Stimulated activated CD8-positive, alpha-beta memory T cell treated with anti-CD3 and anti-CD28 coated beads, Interleukin-12 subunit alpha, Interleukin-12 subunit beta, amount 100 ng/mL, for 24 hours (primary cell): ENCODE measurements around the gene PLEKHJ1.

ENCODE experiments used
- DNase-seq: peaks from one replicate; pipeline ENCODE4 v3.0.0-alpha.2; 2020; ENCODE audit errors: extremely low read depth

Gene PLEKHJ1

DNA sequence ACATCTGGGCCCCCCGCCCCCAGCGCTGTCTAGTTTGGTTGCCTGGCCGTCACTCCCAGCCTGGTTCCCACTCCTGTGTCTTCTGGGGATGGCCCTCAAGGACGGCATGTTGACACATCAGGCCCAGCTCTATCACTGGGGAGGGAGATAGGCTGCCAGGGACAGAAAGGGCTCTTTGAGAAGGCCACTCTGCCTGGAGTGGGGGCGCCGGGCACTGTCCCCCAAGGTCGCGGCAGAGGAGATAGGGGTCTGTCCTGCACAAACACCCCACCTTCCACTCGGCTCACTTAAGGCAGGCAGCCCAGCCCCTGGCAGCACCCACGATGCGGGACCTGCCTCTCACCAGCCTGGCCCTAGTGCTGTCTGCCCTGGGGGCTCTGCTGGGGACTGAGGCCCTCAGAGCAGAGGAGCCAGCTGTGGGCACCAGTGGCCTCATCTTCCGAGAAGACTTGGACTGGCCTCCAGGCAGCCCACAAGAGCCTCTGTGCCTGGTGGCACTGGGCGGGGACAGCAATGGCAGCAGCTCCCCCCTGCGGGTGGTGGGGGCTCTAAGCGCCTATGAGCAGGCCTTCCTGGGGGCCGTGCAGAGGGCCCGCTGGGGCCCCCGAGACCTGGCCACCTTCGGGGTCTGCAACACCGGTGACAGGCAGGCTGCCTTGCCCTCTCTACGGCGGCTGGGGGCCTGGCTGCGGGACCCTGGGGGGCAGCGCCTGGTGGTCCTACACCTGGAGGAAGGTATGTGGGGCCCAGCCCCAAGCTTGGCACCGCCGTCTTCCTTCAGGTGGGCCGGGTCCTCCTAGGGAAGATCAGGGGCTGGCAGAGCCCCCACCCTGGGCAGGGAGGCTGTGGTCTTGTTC is 13.1 kb upstream of the PLEKHJ1 start, which contains the start of gene AMH:
Gene AMH, plus strand, starts transcription at position 314 of the 857 bp plus-strand sequence. Its CDS starts 10 bp downstream, at position 324.
- DNase-seq: no peak

DNA sequence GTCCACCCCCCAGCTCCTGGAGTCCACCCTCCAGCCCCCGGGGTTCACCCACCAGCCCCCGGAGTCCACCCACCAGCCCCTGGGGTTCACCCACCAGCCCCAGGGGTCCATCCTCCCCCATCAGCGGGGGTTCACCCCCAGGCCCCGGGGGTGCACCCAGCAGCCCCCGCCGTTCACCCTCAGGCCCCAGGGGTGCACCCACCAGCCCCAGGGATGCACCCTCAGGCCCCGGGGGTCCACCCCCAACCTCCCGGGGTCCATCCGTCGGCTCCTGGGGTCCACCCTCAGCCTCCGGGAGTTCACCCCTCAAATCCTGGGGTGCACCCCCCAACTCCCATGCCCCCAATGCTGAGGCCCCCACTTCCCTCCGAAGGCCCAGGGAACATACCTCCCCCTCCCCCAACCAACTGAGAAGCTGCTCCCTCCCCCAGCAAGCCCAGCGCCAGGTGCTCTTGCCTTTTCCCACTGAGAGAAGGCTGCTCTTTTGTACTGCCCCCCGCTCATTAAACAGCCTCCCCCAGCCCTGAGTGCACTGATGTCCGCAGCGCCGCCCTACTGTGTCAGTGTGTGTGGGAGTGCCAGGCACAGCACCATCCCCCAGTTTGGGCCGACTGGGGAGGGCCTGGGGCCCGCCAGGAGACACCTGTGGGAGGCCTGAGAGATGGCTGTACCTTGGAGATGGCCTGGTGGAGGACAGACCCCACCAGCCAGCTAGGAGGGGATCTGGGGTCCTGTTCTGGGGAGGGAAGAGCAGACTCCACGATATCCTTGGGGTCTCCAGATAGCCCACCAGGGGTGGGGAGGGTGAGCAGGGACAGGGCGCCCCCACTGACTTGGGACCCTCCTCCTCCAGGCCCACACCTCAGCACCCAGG is 12.2 kb upstream of the PLEKHJ1 start:
- no peak for DNase-seq

DNA sequence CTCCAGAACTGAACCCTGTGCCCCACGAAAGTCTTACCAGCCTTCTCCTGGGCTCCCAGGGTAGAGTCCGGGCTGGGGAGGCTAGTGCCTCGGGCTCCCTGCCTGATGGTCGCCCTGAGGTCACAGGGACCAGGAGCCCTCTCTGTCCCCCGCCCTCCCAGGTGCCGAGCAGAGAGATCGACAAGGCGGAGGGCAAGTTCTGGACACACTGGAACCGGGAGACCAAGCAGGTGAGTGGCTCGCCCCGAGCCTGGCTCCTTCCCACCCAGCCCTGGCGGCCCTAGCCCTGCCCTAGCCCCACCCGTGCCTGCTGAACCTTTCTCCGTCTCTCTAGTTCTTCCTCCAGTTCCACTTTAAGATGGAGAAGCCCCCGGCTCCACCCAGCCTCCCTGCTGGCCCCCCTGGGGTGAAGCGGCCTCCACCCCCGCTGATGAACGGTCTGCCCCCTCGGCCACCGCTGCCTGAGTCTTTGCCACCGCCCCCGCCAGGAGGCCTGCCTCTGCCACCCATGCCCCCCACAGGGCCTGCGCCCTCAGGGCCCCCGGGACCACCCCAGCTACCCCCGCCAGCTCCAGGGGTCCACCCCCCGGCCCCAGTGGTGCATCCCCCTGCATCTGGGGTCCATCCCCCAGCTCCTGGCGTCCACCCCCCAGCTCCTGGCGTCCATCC is 11.4 kb upstream of the PLEKHJ1 start:
- DNase-seq: no peak

DNA sequence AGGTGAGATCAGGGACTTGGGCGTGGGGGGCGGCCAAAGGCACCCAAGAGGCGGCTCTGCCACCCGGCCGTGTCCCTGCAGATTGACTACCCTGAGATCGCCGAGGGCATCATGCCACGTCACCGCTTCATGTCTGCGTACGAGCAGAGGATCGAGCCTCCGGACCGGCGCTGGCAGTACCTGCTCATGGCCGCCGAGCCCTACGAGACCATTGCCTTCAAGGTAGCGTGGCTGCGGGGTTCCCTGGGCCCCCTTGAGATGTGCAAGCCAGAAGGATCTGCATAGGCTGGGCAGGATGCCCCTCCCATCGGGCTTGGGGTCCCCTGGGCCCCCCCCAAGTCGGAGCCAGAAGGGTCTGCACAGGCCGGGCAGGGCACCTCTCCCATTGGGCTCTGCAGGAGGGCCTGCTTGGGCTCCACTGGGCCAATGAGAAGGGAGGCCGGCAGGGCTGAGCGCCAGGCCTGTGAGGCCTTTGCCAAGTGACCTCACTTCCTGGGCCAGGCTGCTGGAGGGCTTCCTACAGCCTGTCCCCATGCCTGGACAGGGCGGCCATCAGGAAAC is 10.8 kb upstream of the PLEKHJ1 start:
- no peak for DNase-seq

DNA sequence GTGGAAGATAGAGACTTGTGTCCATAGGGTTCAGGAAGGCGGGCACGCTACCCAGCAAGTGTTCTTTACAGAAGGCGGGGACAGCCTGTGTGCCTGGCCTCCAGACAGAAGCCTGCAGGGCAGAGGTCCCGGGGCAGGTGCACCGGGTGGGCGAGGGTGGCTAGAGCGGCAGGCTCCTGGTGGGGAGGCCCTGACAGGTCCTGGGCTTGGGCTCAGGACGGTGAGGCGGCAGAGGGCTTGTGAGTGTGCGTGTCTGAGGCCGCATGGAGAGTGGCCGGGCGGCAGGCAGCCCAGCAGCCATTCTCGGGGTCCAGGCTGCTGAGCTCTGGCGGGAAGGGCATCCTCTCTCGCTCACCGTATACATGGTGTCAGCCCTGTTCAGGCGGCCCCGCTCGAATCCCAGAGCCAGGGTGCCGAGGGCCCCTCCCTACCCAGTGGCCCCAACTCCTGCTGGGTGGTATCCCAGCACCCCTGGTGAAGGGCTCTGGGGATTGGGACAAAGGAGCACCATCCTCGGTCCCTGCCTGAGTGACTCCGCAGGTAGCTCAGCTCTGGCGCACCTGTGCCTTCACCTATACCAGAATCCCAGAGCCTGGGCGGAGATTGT is 10.0 kb upstream of the PLEKHJ1 start:
- DNase-seq: no peak

DNA sequence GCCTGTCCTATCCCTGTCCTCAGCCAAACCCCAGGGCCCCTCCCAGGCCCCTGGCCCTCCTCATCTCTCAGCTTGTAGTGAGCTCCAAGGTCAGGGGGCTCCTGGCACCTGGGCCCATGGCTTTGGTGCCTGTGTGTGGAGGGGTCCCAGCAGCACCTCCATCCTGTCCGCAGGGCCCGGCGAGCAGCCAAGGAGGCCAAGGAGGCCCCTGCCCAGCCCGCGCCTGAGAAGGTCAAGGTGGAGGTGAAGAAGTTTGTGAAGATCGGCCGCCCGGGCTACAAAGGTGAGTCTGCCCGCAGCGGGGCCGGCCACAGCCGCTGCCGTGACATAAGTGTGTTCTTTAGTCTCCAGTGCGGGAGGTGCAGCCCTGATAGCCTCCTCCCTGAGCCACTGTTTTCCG is 9.1 kb upstream of the PLEKHJ1 start:
- no peak for DNase-seq

DNA sequence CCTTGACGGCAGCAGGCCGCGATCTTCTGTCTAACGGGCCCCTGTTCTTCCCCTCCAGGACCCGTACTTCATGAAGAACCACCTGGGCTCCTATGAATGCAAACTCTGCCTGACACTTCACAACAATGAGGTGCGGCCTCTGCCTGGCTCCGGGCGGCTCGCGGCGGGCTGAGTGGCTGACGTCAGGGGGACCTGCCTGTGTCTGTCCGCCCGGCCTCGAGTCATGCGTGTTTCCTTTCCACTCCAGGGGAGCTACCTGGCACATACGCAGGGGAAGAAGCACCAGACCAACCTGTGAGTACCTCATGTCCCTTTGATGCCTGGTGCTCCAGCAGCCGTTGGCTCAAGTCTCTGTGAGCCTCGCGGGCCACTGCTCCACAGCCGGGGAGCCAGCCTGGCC is 8.4 kb upstream of the PLEKHJ1 start:
- DNase-seq: no peak

DNA sequence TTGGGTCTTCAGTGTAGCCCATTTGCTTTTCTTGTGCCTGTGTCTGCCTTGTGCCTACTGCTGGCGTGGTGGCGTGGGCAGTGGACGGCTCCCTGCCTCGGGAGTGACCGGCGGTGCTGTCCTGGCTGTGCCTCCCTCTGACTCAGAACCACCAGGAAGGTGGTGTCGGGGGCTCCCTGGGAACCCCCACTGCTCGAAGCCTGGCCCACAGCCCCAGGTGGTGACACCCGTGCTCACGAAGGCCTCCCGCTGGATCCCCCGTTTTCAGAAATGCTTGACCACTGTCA is 7.9 kb upstream of the PLEKHJ1 start:
- DNase-seq: no peak

DNA sequence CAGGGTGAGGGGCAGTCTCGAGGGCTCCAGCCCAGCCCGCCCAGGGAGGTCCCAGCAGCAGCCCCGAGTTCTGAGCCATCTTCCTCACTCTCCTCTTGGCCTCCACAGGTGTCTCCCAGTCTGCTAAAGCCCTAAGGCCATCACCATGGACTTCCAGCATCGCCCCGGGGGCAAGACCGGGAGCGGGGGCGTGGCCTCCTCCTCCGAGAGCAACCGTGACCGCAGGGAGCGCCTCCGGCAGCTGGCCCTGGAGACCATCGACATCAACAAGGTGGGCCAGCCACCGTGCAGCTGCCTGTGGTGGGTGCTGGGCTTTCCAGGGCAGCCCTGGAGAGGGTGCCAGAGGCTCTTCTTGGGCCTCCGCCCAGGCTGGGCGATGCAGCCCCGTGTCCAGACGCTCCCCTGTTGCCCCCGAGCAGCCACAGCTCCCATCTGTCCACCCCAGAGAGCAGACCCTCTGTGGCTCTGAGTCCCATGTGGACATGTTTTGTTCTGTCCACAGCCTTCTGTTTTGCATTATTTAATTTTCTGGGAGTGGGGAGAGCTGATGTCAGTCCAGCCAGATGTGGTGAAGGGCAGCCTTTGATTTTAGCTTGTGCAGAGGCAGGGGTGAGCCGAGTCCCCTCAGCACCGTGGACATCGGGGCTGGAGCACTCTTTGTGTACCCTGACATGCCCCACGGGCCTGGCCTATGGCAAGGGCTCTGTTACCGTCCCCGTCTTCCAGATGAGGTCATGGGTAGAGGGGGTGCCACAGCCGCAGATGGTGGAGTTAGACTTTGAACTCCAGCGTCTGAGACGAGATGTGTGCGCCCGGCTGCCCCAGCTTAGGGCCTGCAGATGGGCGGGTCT is 7.4 kb upstream of the PLEKHJ1 start:
- DNase-seq: no peak

DNA sequence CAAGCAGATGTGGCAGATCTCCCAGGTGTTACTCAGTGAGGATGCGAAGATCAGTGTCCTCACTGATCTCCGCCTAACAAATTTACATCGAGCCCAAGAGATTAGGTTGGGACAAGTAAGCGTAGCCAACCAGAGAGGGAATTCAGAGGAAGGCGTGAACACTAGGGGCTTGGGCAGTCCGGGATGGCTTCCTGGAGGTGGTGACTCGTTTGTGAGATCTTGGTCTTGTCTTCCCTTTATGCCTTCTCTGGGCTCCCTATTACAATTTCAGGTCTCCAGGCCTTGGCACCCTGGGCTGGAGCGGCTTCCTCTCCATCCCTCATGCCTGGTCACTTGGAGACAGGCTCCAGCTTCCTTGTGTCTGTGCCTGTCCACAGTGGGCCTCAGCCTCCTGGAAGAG is 6.7 kb upstream of the PLEKHJ1 start:
- DNase-seq: no peak

DNA sequence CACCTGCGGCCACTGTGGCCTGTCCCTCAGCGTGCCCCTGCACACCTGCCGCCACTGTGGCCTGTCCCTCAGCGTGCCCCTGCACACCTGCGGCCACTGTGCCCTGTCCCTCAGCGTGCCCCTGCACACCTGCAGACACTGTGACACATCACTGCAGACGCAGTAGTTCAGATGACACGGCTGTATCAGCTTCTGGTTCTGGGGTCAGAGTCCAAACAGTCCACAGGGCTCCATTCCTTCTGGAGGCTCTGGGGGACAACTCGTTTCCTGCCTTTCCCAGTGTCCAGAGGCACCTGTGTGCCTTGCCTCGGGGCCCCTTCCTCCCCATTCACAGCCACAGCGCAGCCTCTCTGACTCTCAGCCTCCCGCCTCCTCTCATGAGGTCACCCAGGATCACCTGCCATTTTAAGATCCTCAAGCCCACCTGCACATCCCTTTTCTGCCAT is 6.0 kb upstream of the PLEKHJ1 start:
- no peak for DNase-seq

DNA sequence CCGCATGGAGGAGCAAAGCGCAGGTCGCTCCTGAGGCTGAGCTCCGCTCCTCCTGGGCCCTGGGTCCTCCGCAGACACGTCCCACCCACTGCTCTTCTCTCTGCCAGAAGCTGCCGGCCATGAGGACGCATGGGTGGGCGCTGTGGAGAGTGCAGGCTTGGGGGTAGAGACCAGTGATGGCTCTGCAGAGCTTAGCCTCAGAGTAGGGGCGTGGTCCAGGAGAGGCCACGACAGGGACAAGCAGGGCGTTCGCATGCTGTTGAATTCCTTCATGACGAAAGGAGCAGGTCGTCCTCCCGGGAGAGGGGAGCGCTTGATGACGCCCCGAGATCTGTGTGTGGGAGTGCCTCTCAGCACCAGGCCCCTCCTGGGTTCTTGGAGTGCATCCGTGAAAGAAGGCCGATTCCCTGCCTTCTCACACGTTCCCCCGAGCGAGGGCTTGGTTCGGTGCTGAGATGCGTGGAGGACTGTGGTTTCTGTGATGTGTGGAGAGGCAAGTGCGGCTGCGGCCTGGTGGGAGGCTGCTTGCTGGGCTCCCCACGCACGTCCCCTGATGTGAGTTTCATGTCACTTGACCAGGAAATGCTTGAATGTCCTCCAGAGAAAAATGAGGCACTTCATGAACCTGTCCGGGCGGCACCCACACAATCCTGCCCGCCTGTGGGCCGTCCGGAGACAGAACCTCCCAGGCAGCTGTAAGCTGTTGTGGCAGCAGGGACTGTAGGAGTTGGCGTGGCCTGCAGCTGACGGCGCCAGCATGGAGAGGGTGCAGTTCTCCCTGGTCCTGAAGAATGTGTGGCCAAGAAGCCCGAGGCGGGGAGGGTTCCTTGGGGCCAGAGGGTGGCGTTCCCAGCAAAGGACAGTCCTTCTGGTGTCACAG is 5.0 kb upstream of the PLEKHJ1 start:
- DNase-seq: no peak

DNA sequence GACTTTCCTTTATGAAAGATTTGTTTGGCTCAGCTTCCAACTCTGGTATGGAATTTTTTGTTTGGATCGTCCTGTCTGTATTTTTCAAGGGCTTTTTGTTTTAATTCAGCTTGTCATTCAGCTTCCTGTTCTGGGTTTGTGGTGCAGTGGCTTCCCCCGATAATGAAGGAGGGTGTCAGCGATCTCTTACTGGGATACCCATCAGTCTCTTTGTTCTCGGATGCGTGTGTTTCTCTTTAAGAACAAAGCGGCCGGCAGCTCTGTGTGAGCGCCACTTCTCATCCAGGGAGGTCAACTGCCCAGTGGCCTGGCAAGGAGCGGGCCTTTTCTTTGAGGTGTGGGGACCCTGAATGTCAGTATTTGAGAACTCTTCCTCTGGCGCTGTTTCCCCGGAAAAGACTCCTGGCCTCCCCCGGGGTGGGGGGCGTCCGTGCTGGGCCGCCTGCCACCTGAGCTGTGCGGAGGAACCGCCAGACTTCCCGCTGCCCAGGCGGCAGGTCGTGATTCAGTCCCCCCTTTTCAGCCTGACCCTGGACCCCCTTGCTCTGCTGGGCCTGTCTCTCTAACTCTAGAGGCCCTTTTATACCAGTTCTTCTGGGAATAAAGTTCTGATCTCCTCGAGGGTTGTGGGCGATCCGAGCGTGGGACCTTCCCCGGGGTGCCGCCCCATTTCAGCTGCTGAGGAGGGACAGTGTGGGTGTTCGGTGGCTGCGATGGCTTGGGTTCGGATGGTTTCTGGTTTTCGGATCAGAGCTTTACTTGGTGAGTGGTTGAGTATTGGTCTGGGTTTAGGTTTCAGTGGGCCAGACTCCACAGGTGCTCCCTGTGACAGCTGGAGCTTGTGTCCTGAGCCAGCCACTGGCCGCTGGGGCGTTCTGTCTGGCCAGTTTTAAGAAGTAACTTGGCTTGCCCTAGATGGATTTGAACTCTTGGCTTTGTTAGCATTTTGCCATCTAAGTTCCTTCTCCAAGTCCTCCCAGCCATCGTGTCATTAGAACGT is 3.9 kb upstream of the PLEKHJ1 start:
- DNase-seq: no peak

DNA sequence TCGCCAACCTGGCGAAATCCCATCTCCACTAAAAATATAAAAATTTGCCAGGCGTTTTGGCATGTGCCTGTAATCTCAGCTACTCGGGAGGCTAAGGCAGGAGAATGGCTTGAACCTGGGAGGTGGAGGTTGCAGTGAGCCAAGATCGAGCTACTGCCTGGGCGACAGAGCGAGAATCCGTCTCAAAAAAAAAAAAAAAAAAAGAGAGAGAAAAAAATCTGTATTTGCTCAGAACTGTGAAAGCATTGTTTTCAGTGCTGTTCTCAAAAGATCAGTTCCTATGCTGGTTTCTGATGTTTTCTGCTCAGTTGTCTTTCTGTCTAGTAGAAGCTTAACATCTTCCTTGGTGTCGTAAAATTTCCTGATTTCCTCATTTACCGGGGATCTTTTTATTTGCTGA is 3.0 kb upstream of the PLEKHJ1 start:
- DNase-seq: no peak

DNA sequence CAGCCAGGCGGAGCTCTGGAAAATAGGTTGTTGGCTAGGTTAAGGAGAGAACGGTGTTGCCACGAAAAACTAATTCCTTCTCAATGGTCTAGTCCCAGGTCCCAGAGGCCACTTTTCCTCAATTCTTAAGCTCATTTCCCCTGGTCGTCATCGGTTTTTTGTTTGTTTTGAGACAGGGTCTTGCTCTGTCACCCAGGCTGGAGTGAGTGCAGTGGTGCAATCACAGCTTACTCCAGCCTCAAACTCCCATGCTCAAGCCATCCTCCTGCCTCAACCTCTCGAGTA is 1.7 kb upstream of the PLEKHJ1 start:
- DNase-seq: no peak

DNA sequence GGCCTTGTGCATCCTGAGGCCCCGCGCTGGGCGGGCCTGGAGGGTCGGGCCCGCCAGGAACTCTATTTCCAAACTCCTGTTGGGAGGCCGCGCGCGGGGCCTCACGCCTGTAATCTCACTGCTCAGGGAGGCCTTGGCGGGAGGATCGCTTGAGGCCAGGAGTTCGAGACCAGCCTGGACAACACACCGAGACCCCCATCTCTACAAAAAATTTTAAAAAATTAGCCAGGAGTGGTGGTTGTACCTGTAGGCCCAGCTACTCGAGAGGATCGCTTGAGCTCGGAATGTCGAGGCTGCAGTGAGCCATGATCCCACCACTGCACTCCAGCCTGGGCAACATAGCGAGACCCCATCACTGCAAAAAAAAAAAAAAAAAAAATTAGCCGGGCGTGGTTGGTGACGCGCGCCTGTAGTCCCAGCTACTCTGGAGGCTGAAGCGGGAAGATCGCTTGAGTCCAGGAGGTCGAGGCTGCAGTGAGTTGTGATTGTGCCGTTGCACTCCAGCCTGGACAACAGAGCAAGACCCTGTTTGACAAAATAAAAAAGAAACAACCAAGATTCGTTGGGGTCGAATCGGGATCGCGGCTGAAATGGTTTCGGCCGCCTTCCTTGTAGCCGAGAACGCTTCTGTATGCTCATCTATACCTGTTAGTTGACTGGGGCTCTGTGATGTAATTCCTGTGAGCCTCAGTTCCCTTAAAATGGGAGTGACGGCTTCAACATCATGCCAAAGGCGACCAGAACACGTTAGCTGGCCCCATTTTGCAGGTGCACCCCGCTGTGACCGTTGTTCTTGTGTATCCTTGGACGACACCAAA is 1.1 kb upstream of the PLEKHJ1 start:
- no peak for DNase-seq

DNA sequence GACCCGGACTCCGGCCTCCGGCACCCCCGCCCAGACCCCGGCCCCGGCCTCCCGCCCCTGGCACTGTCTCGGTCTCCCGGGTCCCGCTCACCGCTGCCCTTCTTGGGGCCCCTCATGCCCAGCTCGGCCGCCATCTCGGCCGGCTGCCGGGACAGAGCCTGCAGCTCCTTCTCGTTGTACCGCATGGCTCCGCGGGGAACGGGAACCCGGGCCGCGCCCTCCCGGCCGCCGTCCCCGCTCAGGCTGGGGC is 140 bp downstream of the PLEKHJ1 start:
- no peak for DNase-seq

DNA sequence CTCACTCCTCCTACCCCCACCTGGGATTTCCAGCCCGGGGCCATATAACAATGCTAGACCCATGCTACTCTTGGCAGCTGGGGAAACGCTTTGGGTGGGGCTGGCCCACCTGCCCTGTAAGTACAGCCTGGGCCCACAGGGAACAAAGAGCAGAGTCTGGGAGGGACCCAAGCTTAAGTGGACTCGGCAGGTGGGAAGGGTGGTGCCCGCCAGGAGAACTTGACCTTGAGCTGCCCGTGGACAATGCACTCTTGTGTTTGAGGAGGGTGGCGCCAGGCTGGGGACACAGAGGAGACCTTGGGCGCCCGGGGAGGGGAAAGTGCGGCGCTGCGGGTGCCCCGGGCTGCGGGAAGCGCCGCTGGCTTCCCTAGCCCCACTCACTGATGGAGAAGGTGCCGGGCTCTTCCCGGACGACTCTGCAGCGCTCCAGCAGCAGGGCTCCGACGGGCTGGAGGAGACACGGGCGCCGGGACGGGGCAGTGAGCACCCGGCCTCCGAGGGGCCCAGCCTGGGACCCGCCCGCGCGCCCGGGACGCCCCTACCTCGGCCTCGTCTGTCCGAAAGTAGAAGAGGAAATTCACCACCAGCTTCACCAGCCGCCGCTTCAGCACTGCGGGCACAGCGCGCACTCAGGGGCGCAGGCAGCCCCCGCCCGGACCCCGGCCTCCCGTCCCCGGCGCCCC is 607 bp downstream of the PLEKHJ1 start:
- no peak for DNase-seq
